ENCODE data around the gene CDO1. TPM values are rescaled to one million over a fixed set of nuclear protein-coding genes. Genes with fewer than 3 reads are reported as not detected.

CDO1 gene
- polyA plus RNA-seq, 2 of the 4 experiments (the other 2 are of a cell fraction), result not detected

GRCh38 chr5:115806986-115807653, 9.3 kb downstream of the CDO1 start:
- FAIRE-seq (no peak), DNase-seq (ENCODE audit: low read depth in 1 of 2, low spot score in 1 of 2) (no peak), ATAC-seq (no peak)
- Histone ChIP-seq H3K27ac (no peak overlapping the region), H3K4me1 (no peaks in the 10 kb centered on the region), H3K9me3 (no peaks in the 10 kb centered on the region), H3K4me3 (no peak overlapping the region), H3K4me2 (no peak overlapping the region)
- WGBS (ENCODE audit: missing lambda C conversion rate), result 39% methylated on average over 2 of the region's 2 CpGs
- ChIA-PET POLR2A (no interaction called here), CTCF (interaction anchor here (0.7 kb wide), 1 partner anchor 192 kb away, joined by 3 read pairs; no protein-coding TSS in a partner anchor)
- TF ChIP-seq EHMT2 (IDR thresholded peaks at IDR 0.05; ENCODE audit: low read depth) (no peak), CHD2 (IDR thresholded peaks at IDR 0.05; ENCODE audit: low read length, partially characterized antibody) (no peak), HEYL (CRISPR knock-in tag; IDR thresholded peaks at IDR 0.05) (no peak), USF2 (IDR thresholded peaks at IDR 0.05) (no peak), ZSCAN20 (CRISPR knock-in tag; IDR thresholded peaks at IDR 0.05) (no peak), HOXB5 (CRISPR knock-in tag; IDR thresholded peaks at IDR 0.05) (no peak), ZNF302 (CRISPR knock-in tag; IDR thresholded peaks at IDR 0.05) (no peak), NR3C1 (IDR thresholded peaks at IDR 0.05) (no peak), HOXB13 (CRISPR knock-in tag; IDR thresholded peaks at IDR 0.05; ENCODE audit: low read depth) (no peak), CBX8 (IDR thresholded peaks at IDR 0.05) (no peak), E2F6 (IDR thresholded peaks at IDR 0.05; ENCODE audit: borderline replicate concordance, low read depth) (no peak), CEBPB (IDR thresholded peaks at IDR 0.05) (no peak)
- TF ChIP-seq, protein P1, sequence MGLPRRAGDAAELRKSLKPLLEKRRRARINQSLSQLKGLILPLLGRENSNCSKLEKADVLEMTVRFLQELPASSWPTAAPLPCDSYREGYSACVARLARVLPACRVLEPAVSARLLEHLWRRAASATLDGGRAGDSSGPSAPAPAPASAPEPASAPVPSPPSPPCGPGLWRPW (IDR thresholded peaks at IDR 0.05), result no peak
- TF ChIP-seq, protein P2, sequence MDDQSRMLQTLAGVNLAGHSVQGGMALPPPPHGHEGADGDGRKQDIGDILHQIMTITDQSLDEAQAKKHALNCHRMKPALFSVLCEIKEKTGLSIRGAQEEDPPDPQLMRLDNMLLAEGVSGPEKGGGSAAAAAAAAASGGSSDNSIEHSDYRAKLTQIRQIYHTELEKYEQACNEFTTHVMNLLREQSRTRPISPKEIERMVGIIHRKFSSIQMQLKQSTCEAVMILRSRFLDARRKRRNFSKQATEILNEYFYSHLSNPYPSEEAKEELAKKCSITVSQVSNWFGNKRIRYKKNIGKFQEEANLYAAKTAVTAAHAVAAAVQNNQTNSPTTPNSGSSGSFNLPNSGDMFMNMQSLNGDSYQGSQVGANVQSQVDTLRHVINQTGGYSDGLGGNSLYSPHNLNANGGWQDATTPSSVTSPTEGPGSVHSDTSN (IDR thresholded peaks at IDR 0.05), result no peak

DNA sequence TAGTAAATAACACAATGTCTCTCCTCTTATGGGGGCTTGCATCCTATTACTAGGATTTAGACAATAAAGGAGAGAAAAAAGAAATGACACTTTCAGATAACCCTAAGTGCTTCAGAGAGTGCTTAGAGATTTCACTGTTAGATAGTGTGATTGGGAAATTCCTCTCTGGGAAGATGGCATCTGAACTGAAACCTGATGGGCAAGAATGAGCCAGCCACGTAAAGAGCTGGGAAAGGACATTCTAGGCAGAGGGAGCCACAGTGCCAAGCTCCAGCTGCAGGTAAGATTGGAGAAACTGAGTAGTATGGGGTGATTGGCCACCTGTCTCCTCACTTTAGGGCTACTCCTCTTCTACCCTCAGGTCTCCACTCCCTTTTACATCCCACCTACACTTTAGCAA, 14.5 kb downstream of the CDO1 start:
- Histone ChIP-seq H3K9me3 (no peaks in the 10 kb centered on the region), H3K4me2 (no peak overlapping the region), H3K27ac (no peak overlapping the region), H3K4me1 (no peaks in the 10 kb centered on the region), H3K4me3 (no peak overlapping the region)
- DNase-seq (ENCODE audit: low read depth in 1 of 2, low spot score in 1 of 2) (no peak), FAIRE-seq (no peak), ATAC-seq (no peak)
- 0% methylated on average over 1 of the region's 1 CpG for WGBS (ENCODE audit: missing lambda C conversion rate)
- TF ChIP-seq HDAC2 (IDR thresholded peaks at IDR 0.05) (no peak), MAZ (IDR thresholded peaks at IDR 0.05; ENCODE audit: borderline replicate concordance, low read depth, low read length) (no peak), CHD4 (IDR thresholded peaks at IDR 0.05; ENCODE audit: borderline replicate concordance) (no peak), RAD21 (conservative IDR thresholded peaks at IDR 0.05 in 1 of 2, IDR thresholded peaks at IDR 0.05 in 1 of 2) (no peak), HEYL (CRISPR knock-in tag; IDR thresholded peaks at IDR 0.05) (no peak), RNF2 (IDR thresholded peaks at IDR 0.05; ENCODE audit: borderline replicate concordance, low read depth) (no peak), ZNF302 (CRISPR knock-in tag; IDR thresholded peaks at IDR 0.05) (no peak), FOSL2 (IDR thresholded peaks at IDR 0.05) (no peak), FOSL2 (CRISPR knock-in tag; IDR thresholded peaks at IDR 0.05) (no peak), USF2 (IDR thresholded peaks at IDR 0.05) (no peak), HOXB13 (CRISPR knock-in tag; IDR thresholded peaks at IDR 0.05; ENCODE audit: low read depth) (no peak), TP53 (CRISPR knock-in tag; IDR thresholded peaks at IDR 0.05) (no peak), KDM5A (IDR thresholded peaks at IDR 0.05) (no peak), JUNB (IDR thresholded peaks at IDR 0.05) (no peak), CEBPB (IDR thresholded peaks at IDR 0.05) (no peak), EHMT2 (IDR thresholded peaks at IDR 0.05; ENCODE audit: low read depth) (no peak), HOXA7 (CRISPR knock-in tag; IDR thresholded peaks at IDR 0.05) (no peak), BCL3 (IDR thresholded peaks at IDR 0.05) (no peak), ESRRA (IDR thresholded peaks at IDR 0.05; ENCODE audit: borderline replicate concordance, low read length) (no peak)
- ChIA-PET CTCF (no interaction called here), POLR2A (no interaction called here)

Measured in A549 (cell line).